ENCODE measurements around the gene JAML.

JAML gene

GRCh38 chr11:118239509-118240205, 14.8 kb upstream of the JAML start:
- DNase-seq (ENCODE audit: low read depth) = no peak

- DNase-seq (ENCODE audit: low read depth) = no peak
These were observed 14.1 kb upstream of the JAML start for GRCh38 chr11:118238929-118239328.

DNA sequence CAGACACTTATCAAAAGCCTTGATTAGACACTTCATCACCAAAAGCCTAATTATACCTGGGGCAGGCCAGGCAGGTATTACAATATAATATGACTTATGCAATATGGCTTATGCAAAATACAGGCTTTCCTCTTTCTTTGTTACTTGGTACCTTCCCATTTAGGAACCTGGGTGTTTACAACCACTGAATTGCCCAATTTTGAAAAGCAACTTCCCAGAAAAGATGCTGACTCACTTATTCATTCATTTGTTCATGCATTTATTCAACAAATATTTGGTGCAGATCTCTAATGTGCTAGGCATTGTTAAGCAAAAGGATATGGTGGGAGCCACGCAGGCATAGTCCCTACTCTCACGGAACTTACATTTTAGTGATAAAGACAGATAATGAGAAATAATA, 13.6 kb upstream of the JAML start:
- DNase-seq (ENCODE audit: low read depth) = no peak

DNA sequence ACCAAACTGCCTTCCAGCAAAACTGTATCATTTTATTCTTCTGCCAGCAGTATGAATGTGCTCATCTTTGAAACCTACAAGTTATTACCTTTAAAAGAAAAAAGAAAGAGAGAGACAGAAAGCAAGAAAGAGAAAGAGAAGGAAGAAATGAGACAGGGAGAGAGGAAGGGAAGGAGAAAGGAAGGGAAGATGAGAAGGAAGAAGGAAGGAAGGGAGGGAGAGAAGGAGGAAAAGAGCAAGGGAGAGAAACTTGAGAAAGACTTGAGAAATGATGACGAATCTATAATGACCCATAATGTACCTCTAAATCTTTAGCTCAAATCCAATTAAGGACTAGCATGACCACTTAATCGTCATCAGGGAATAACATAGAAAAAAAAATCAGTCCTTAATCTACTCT, 11.4 kb upstream of the JAML start:
- no peak for DNase-seq (ENCODE audit: low read depth)

DNA sequence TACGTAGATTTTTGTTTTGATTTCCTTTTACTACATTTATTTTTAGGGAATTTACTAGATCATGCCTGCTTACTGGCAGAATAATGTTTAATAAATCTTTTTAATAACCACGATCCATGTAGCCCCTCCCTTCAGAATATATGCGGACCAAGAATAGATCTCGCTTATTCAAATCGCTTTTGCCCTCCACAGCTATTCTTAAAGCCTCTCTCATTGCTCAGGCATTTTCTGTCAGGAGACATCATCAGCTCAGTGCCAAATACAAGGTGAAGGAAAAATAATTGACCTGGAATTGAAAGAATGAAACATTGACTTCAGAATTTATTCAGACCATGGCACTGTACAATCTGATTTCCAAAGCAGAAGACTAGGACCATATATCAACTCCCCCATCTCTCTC, 10.0 kb upstream of the JAML start:
- no peak for DNase-seq (ENCODE audit: low read depth)

GRCh38 chr11:118233850-118234249, 9.0 kb upstream of the JAML start:
- DNase-seq (ENCODE audit: low read depth) = no peak

DNA sequence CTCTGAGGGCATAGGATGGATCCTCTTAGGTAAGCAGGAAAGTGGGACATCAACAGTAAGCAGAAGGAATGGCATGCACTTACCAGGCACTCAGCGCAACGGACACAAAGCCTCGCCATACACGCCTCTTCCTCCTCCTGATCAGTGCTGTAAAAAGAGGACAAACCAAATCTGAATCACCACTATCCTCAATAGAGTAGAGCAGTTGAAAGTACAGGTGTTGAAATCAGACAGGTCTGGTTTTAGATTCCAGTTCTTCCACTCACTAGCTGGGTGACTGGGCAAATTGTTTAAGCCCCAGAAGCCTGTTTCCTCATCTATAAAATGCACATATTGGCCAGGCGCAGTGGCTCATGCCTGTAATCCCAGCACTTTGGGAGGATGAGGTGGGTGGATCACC, 8.6 kb upstream of the JAML start:
- no peak for DNase-seq (ENCODE audit: low read depth)

DNA sequence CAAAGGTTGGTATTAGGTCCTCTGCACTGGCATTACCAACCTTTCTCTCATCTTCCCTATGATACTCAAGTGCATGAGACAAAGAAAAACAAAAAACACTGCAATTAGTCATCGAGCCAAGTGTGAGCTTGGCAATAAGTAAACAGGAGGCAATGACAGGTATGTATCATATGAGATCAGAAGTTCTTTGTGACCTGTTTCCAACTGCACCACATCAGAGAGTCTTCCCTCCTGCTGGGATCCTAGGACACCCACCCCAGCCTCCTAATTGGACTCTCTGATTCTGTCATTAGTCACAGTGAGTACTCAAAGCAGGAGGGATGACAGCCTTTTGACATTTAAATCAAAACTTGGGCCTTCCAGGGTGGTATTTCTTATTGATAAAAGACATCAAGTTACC, 7.8 kb upstream of the JAML start:
- DNase-seq (ENCODE audit: low read depth) = no peak

DNA sequence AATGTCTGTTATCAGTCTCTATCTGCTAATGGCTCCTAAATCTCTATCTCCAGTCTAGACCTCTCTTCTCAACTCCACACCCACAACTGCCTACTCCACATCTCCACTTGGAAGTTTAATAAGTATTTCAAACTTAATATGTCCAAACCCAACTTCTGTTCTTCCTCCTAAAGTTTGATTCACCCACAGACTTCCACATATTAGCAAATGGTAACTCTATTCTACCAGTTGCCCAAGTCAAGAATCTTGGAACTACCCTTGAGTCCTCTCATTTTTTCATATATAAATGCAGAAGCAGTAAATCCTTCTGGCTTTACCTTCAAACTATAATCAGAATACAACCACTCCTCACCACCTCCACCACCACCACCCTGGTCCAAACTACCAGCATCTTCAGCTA, 6.7 kb upstream of the JAML start:
- no peak for DNase-seq (ENCODE audit: low read depth)

DNA sequence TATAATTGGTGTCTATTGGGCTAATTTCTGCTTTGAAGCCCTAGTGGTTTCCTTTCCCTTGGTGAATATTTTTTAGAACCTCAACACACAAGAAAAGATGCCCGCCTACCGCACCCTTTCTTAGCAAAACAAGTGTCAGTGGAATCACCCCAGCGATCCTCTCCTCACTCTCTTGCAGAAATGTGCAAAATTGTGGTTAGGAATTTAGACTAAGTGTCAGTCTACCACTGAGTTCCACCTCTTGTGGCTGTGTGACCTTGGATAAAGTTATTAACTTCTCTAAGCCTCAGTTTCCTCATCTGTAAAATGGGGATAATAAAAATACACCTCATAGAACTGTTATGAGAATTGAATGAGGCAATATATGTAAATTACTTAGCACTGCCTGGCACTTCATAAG, 5.3 kb upstream of the JAML start:
- no peak for DNase-seq (ENCODE audit: low read depth)

DNA sequence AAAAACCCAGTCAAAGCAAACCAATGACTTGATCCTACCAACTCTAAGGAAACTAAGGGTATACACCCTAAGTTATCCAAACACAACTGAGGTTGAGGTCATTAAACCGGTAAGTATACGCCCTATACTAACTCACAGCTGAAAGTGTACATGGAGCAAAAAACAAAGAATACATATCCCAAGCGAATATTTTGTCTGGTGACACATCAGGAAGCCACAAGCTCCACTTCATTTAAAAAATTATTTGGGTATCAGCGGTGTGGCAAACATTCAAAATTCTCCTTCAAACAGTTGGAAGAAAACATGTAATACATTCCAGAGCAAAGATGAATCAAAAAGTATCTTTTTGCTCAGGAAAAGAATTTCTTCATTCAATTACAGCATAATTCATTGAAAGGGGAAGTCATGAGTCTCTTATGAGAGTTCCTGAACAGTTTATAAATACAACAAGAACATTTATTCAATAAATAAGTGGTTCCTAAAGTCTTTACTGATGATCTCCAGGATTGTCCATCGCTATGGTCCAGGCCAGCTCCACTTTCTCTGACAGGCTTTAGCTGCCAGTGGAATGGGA, 4.5 kb upstream of the JAML start:
- DNase-seq (ENCODE audit: low read depth) = no peak

- DNase-seq (ENCODE audit: low read depth) = no peak
These were observed 3.3 kb upstream of the JAML start for GRCh38 chr11:118227865-118228785.

DNA sequence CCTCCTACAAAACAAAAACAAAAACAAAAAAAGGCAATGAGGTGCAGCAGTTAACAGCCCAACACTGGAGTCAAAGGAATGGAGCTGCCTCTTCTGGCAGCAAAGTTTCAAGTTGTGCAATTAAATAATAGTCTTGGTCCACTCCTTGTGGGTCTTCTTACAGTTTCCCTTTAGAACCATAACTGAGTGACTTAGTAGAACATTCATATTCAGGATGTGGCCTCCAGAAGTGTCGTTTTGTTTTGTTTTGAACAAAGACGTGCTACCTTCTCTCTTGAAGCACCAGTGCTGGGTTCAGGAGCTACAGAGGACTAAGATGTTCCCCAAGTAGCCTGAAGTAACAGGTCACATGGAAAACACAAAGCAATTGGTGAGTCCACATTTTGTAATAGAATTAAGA, 2.0 kb upstream of the JAML start:
- no peak for DNase-seq (ENCODE audit: low read depth)

- no peak for DNase-seq (ENCODE audit: low read depth)
These were observed 1.5 kb upstream of the JAML start for GRCh38 chr11:118226296-118226695.

DNA sequence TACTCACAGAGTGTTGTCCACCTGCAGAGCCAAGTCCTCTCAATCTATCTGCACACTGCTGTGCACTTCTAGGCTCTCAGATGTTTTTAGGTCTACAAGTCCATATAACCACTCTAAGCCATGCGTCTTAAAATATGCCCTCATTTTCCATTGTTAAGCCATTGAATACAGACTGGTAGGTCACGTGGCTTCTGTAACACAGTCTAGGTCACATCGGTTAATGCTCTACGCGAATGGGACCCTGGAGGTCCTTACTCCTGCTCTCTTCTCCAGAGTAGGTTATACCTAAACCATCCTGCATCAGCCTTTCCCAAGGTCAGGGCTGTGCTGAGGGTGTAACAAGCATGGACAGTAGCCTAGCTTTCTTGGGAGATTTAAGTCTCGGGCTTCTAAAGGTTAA, 819 bp downstream of the JAML start:
- DNase-seq (ENCODE audit: low read depth) = no peak

GRCh38 chr11:118223570-118223969, 1.2 kb downstream of the JAML start:
- DNase-seq (ENCODE audit: low read depth) = no peak

DNA sequence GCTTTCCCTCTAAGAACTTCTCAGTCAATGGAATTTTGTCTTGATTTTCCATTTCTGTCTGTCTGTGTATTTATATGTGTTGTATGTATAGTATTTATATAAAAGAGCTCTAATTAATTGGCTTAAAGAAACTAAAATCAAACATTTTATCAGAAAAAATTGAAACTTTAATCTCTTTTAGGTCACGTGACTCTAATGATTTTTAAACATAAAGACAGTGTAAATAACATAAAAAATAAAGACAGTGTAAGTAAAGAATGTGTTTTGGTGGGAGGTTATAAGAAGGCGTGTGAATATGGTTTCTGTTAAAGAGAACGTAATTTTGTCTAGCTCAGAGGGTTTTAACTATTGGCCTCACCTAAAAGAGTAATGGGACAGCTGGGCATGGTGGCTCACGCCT, 2.4 kb downstream of the JAML start:
- DNase-seq (ENCODE audit: low read depth) = no peak

DNA sequence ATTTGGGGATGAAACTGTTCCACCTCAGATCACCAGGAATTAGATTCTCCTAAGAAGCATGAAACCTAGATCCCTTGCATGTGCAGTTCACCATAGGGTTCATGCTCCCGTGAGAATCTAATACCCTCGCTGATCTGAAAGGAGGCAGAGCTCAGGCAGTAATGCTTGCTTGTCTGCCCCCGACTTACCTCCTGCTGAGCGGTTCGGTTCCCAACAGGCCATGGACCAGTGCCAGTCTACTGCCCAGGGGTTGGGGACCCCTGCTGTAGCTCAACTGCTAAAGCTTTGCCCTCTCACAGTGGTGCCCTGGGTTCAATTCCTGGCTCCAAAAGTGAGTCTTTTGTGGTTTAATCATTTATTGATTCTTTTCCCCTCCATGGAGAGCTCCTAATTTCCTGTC, 3.4 kb downstream of the JAML start:
- no peak for DNase-seq (ENCODE audit: low read depth)

DNA sequence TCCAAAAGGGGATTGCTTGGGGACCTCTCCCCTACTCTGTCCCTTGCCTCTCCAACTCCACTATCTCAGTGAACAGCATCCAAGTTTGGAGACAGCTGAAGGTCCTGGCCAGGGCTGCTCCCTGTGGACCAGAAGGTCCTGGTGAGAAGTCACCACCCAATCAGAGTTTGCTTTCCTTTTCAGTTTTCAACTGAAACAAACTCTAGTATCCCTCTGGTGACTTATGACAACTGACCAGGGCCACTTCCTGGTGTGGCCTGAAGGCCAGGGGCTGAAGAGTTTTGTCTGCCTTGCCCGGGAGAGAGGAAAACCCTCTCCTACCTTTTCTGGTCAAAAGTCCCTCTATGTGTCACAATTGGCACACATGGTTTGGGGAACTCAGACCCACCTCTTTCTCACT, 5.1 kb downstream of the JAML start:
- no peak for DNase-seq (ENCODE audit: low read depth)

DNA sequence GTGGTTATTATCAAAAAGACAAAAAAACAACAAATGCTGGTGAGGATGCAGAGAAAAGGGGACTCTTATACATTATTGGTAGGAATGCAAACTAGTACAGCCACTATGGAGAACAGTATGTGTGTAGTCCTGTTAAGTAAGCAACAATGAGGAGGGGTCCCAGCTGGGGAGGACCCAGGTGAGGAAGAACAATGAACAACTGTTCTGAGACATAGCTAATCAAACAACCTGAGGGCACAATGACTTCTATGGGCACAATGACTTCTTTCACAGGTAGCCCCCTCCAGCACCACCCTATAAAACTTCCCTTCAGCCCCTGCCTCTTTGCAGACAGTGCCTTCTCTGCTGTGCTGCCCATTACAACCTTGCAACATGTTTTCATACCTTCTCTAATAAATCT, 5.6 kb downstream of the JAML start:
- no peak for DNase-seq (ENCODE audit: low read depth)

DNA sequence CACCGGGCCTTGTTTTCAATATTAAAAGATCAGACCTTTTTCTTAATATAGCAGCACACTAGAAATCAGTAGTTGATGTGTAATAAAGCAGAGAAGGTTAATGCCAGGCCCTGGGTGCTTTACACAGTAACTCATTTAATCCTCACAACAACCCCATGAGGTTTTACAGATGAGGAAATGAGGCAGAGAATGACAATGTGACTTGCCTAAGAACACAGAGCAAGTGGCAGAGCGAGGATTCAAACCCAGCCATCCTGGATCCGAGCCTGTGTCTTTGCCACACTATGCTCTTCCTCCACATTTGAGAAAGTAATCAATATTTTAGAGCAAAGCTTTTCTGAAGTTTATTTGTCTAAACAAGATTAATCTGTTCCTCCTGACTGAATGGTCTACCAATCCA, 7.2 kb downstream of the JAML start:
- DNase-seq (ENCODE audit: low read depth) = no peak

DNA sequence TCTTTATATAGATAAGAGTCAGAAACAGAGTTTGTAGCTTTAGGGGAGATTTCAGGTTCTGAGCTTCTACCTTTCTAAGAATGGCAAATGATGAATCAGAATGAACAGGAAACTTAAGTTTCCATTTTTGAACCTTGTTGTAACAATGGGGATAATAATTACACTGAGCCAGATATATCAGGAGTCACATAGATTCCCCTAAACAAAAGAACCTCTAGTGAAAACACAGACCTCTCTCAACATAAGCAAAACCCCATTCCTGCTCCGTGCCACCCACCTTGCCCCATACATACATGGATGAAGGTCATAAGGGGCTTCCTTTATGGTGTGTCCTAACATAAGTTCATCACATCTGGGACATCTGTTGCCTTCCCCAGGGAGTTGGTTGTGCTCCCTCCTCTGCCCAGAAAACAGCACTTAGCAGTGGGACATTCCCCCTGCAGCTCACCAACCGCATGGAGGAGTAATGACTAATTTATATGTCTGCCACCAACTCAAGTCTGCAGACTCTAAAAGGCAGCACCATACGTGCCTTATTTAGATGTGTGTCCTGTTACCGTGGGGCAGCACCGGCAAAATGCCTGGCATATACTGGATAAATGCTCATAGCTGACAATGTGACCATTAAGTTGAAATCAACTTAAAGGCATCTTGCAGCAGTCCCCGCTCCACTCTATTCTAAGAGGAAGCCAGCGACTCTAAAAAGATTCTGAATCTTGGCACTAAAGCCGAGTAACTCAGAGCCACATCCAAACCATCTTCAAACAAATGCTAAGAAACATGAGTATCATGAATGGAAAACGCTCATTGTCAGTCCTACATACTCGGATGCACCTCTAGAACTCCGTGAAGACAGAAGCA, 8.0 kb downstream of the JAML start:
- DNase-seq (ENCODE audit: low read depth) = no peak

Measured in stimulated activated CD8-positive, alpha-beta memory T cell treated with anti-CD3 and anti-CD28 coated beads, Interleukin-12 subunit alpha, Interleukin-12 subunit beta, amount 100 ng/mL, for 1 hour (primary cell).